Mammary epithelial cell (primary cell): ENCODE data around the gene KCNQ5.

Experiments
- EZH2 ChIP-seq: IDR thresholded peaks from 2 replicates; pipeline ENCODE4 v1.6.1; 2012; ENCODE audit warnings: low read length, inconsistent platforms, borderline replicate concordance
- TF ChIP-seq, protein P1 (sequence below), 2 donors: IDR thresholded peaks in 1 of 2; conservative IDR thresholded peaks in 1 of 2; 2 replicates each; pipeline ENCODE4 v1.5.1; 2011 to 2012; ENCODE audit warnings: inconsistent platforms in 2 of 2, low read length in 2 of 2, mild to moderate bottlenecking in 2 of 2, control low read depth in 1 of 2, low read depth in 1 of 2; ENCODE audit not compliant: insufficient read depth in 1 of 2; ENCODE audit errors: extremely low read depth in 1 of 2

DNA sequence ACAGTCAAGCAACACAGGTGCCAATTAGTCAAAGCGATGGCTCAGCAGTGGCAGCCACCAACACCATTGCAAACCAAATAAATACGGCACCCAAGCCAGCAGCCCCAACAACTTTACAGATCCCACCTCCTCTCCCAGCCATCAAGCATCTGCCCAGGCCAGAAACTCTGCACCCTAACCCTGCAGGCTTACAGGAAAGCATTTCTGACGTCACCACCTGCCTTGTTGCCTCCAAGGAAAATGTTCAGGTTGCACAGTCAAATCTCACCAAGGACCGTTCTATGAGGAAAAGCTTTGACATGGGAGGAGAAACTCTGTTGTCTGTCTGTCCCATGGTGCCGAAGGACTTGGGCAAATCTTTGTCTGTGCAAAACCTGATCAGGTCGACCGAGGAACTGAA, 572.9 kb downstream of the KCNQ5 start:
- TF ChIP-seq EZH2, result no peak
- TF ChIP-seq, protein P1, sequence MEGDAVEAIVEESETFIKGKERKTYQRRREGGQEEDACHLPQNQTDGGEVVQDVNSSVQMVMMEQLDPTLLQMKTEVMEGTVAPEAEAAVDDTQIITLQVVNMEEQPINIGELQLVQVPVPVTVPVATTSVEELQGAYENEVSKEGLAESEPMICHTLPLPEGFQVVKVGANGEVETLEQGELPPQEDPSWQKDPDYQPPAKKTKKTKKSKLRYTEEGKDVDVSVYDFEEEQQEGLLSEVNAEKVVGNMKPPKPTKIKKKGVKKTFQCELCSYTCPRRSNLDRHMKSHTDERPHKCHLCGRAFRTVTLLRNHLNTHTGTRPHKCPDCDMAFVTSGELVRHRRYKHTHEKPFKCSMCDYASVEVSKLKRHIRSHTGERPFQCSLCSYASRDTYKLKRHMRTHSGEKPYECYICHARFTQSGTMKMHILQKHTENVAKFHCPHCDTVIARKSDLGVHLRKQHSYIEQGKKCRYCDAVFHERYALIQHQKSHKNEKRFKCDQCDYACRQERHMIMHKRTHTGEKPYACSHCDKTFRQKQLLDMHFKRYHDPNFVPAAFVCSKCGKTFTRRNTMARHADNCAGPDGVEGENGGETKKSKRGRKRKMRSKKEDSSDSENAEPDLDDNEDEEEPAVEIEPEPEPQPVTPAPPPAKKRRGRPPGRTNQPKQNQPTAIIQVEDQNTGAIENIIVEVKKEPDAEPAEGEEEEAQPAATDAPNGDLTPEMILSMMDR (conservative IDR thresholded peaks at IDR 0.05 in 1 of 2, IDR thresholded peaks at IDR 0.05 in 1 of 2; ENCODE audit: extremely low read depth in 1 of 2, insufficient read depth in 1 of 2, low read depth in 1 of 2, low read length in 2 of 2), result no peak
